ENCODE data around the gene SIPA1L3.

SIPA1L3 gene

GRCh38 chr19:38218204-38218603 is 311.2 kb downstream of the SIPA1L3 start:
- H3K36me3 ChIP-seq (replicated peaks; ENCODE audit: low read depth, low read length): no peaks in the 10 kb centered on the region
- no peaks in the 10 kb centered on the region for H3K27me3 ChIP-seq (ENCODE audit: low read depth, low read length)
- no peak overlapping the region for H2AFZ ChIP-seq (ENCODE audit: low read depth, low read length)
- no peak overlapping the region for H3K4me3 ChIP-seq (ENCODE audit: low read length)
- H3K9me3 ChIP-seq (ENCODE audit: insufficient read depth, low read length): no peaks in the 10 kb centered on the region
- no peak overlapping the region for H3K9ac ChIP-seq (ENCODE audit: low read length)
- H4K20me1 ChIP-seq (ENCODE audit: insufficient read depth, low read length): no peaks in the 10 kb centered on the region
- no peak overlapping the region for H3K27ac ChIP-seq (ENCODE audit: low read length)
- no peak overlapping the region for H3K4me2 ChIP-seq (ENCODE audit: low read length)
- TF ChIP-seq CTCF (IDR thresholded peaks at IDR 0.05; ENCODE audit: low read depth, low read length): no peak
- TF ChIP-seq EZH2phosphoT487 (IDR thresholded peaks at IDR 0.05; ENCODE audit: low read depth): no peak
- peaks cover 5% of the 10 kb centered on the region; the same call in 1 of the 2 replicates for H3K4me1 ChIP-seq (ENCODE audit: low read length)
- H3K79me2 ChIP-seq (ENCODE audit: low read length): no peaks in the 10 kb centered on the region

GRCh38 chr19:38219221-38219620 is 312.2 kb downstream of the SIPA1L3 start:
- H2AFZ ChIP-seq (ENCODE audit: low read depth, low read length): no peak overlapping the region
- no peak overlapping the region for H3K27ac ChIP-seq (ENCODE audit: low read length)
- no peak overlapping the region for H3K4me2 ChIP-seq (ENCODE audit: low read length)
- no peak overlapping the region for H3K9ac ChIP-seq (ENCODE audit: low read length)
- H3K27me3 ChIP-seq (ENCODE audit: low read depth, low read length): no peaks in the 10 kb centered on the region
- H3K79me2 ChIP-seq (ENCODE audit: low read length): no peaks in the 10 kb centered on the region
- TF ChIP-seq CTCF (IDR thresholded peaks at IDR 0.05; ENCODE audit: low read depth, low read length): no peak
- TF ChIP-seq EZH2phosphoT487 (IDR thresholded peaks at IDR 0.05; ENCODE audit: low read depth): no peak
- no peaks in the 10 kb centered on the region for H3K9me3 ChIP-seq (ENCODE audit: insufficient read depth, low read length)
- no peaks in the 10 kb centered on the region for H3K36me3 ChIP-seq (replicated peaks; ENCODE audit: low read depth, low read length)
- no peak overlapping the region for H3K4me3 ChIP-seq (ENCODE audit: low read length)
- peaks cover 8% of the 10 kb centered on the region; the same call in 1 of the 2 replicates for H3K4me1 ChIP-seq (ENCODE audit: low read length)
- no peaks in the 10 kb centered on the region for H4K20me1 ChIP-seq (ENCODE audit: insufficient read depth, low read length)

- no peak overlapping the region for H3K4me3 ChIP-seq (ENCODE audit: low read length)
- no peaks in the 10 kb centered on the region for H3K79me2 ChIP-seq (ENCODE audit: low read length)
- H3K4me1 ChIP-seq (ENCODE audit: low read length): peaks cover 7% of the 10 kb centered on the region
- H2AFZ ChIP-seq (ENCODE audit: low read depth, low read length): no peak overlapping the region
- no peaks in the 10 kb centered on the region for H3K9me3 ChIP-seq (ENCODE audit: insufficient read depth, low read length)
- H3K9ac ChIP-seq (ENCODE audit: low read length): no peak overlapping the region
- no peak overlapping the region for H3K4me2 ChIP-seq (ENCODE audit: low read length)
- no peaks in the 10 kb centered on the region for H3K36me3 ChIP-seq (replicated peaks; ENCODE audit: low read depth, low read length)
- no peaks in the 10 kb centered on the region for H4K20me1 ChIP-seq (ENCODE audit: insufficient read depth, low read length)
- H3K27me3 ChIP-seq (ENCODE audit: low read depth, low read length): no peaks in the 10 kb centered on the region
- no peak overlapping the region for H3K27ac ChIP-seq (ENCODE audit: low read length)
- no peak for TF ChIP-seq CTCF (IDR thresholded peaks at IDR 0.05; ENCODE audit: low read depth, low read length)
- TF ChIP-seq EZH2phosphoT487 (IDR thresholded peaks at IDR 0.05; ENCODE audit: low read depth): no peak
These were observed 314.4 kb downstream of the SIPA1L3 start for GRCh38 chr19:38221421-38221820.

GRCh38 chr19:38221919-38222830 is 315.2 kb downstream of the SIPA1L3 start:
- Histone ChIP-seq H3K9ac (ENCODE audit: low read length) (no peak overlapping the region), H4K20me1 (ENCODE audit: insufficient read depth, low read length) (no peaks in the 10 kb centered on the region), H3K27me3 (ENCODE audit: low read depth, low read length) (no peaks in the 10 kb centered on the region), H3K4me2 (ENCODE audit: low read length) (no peak overlapping the region), H3K27ac (ENCODE audit: low read length) (no peak overlapping the region), H3K4me3 (ENCODE audit: low read length) (no peak overlapping the region), H2AFZ (ENCODE audit: low read depth, low read length) (no peak overlapping the region), H3K79me2 (ENCODE audit: low read length) (no peaks in the 10 kb centered on the region), H3K36me3 (replicated peaks; ENCODE audit: low read depth, low read length) (no peaks in the 10 kb centered on the region), H3K4me1 (ENCODE audit: low read length) (peaks cover 11% of the 10 kb centered on the region), H3K9me3 (ENCODE audit: insufficient read depth, low read length) (no peaks in the 10 kb centered on the region)
- TF ChIP-seq EZH2phosphoT487 (IDR thresholded peaks at IDR 0.05; ENCODE audit: low read depth) (no peak), CTCF (IDR thresholded peaks at IDR 0.05; ENCODE audit: low read depth, low read length) (no peak)

All from OCI-LY3 (cell line).